Measurements from ENCODE around the gene HABP2. TPM values are rescaled to one million over a fixed set of nuclear protein-coding genes. Genes with fewer than 3 reads are reported as not detected.

Gene HABP2
- total RNA-seq, 1 donor from 2014 or later, result not detected

DNA sequence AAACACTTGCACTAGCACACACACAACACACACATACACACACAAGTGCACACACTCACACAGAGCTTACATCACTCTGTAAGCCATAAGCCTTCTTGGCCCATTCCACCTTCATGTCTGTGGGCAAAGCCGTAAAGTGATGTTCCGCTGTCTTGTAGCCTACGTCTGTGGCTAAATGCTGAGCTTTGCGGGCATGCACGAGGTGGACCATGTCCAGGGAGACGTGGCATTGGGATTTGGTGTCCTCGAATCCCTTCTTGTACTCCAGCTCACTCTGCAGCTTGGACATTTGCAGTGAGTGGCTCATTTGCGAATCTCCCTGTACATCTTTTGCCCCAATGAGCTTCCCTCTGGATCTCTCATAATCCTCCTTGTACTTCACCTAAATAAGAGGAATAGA lies 68.9 kb downstream of the HABP2 start:
- Histone ChIP-seq H4K20me1 (ENCODE audit: insufficient read depth, low read length) (no peaks in the 10 kb centered on the region), H3K36me3 (ENCODE audit: insufficient read depth, low read length) (no peaks in the 10 kb centered on the region), H3K4me3 (ENCODE audit: insufficient read depth, low read depth, low read length) (no peak overlapping the region), H3K79me2 (ENCODE audit: insufficient read depth, low read length) (no peaks in the 10 kb centered on the region), H3K27ac (ENCODE audit: low read depth, low read length) (no peak overlapping the region), H3K27me3 (ENCODE audit: insufficient read depth, low read length) (peaks cover 30% of the 10 kb centered on the region), H2AFZ (ENCODE audit: low read depth, low read length) (no peak overlapping the region), H3K4me1 (ENCODE audit: insufficient read depth, low read length) (no peaks in the 10 kb centered on the region), H3K4me2 (ENCODE audit: low read length) (no peak overlapping the region), H3K9me3 (ENCODE audit: insufficient read depth, low read depth, low read length) (no peaks in the 10 kb centered on the region), H3K9ac (ENCODE audit: low read length) (no peak overlapping the region)
- Mint-ChIP-seq H3K36me3 (ENCODE audit: low read depth, unreplicated experiment) (peaks cover 2% of the 10 kb centered on the region), H3K27ac (ENCODE audit: unreplicated experiment) (no peak overlapping the region), H3K4me3 (ENCODE audit: unreplicated experiment) (no peak overlapping the region), H3K4me1 (ENCODE audit: low read depth, unreplicated experiment) (no peaks in the 10 kb centered on the region), H3K9me3 (ENCODE audit: unreplicated experiment) (no peaks in the 10 kb centered on the region), H3K27me3 (ENCODE audit: low read depth, unreplicated experiment) (peaks cover 69% of the 10 kb centered on the region)
- TF ChIP-seq, protein P1, sequence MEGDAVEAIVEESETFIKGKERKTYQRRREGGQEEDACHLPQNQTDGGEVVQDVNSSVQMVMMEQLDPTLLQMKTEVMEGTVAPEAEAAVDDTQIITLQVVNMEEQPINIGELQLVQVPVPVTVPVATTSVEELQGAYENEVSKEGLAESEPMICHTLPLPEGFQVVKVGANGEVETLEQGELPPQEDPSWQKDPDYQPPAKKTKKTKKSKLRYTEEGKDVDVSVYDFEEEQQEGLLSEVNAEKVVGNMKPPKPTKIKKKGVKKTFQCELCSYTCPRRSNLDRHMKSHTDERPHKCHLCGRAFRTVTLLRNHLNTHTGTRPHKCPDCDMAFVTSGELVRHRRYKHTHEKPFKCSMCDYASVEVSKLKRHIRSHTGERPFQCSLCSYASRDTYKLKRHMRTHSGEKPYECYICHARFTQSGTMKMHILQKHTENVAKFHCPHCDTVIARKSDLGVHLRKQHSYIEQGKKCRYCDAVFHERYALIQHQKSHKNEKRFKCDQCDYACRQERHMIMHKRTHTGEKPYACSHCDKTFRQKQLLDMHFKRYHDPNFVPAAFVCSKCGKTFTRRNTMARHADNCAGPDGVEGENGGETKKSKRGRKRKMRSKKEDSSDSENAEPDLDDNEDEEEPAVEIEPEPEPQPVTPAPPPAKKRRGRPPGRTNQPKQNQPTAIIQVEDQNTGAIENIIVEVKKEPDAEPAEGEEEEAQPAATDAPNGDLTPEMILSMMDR (IDR thresholded peaks at IDR 0.05; ENCODE audit: insufficient read depth, low read depth, low read length), result no peak
- no peak for TF ChIP-seq EZH2 (IDR thresholded peaks at IDR 0.05; ENCODE audit: insufficient read depth, low read length)
- no peak for DNase-seq (ENCODE audit: low read depth)
- no peak for FAIRE-seq

DNA sequence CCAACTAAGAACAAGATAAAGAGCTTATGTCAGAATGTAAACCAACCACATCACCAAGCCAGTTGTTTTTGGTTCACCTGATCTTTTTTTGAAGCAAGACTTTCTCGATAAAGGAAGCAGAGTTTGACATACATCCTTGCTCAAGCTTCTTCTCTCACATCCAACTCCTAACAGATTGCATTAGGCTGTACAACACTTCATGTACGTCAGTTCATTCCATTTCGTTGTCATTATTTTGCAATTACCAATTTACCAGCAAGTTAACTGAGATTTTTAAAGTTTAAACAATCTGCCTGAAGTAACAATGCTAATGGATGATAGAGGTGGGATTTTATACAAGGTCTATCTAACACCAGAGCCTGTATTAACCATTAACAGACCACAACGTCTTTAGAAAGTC lies 70.0 kb downstream of the HABP2 start:
- peaks cover 32% of the 10 kb centered on the region for H3K27me3 ChIP-seq (ENCODE audit: insufficient read depth, low read length)
- H3K4me3 ChIP-seq (ENCODE audit: insufficient read depth, low read depth, low read length), result no peak overlapping the region
- H3K4me3 Mint-ChIP-seq (ENCODE audit: unreplicated experiment), result no peak overlapping the region
- no peak overlapping the region for H3K4me2 ChIP-seq (ENCODE audit: low read length)
- peaks cover 2% of the 10 kb centered on the region for H3K9me3 Mint-ChIP-seq (ENCODE audit: unreplicated experiment)
- peaks cover 2% of the 10 kb centered on the region for H3K36me3 Mint-ChIP-seq (ENCODE audit: low read depth, unreplicated experiment)
- no peak overlapping the region for H2AFZ ChIP-seq (ENCODE audit: low read depth, low read length)
- H3K4me1 ChIP-seq (ENCODE audit: insufficient read depth, low read length), result no peaks in the 10 kb centered on the region
- H3K9me3 ChIP-seq (ENCODE audit: insufficient read depth, low read depth, low read length), result no peaks in the 10 kb centered on the region
- DNase-seq (ENCODE audit: low read depth) (no peak), FAIRE-seq (no peak)
- H4K20me1 ChIP-seq (ENCODE audit: insufficient read depth, low read length), result no peaks in the 10 kb centered on the region
- H3K9ac ChIP-seq (ENCODE audit: low read length), result no peak overlapping the region
- no peak overlapping the region for H3K27ac ChIP-seq (ENCODE audit: low read depth, low read length)
- H3K4me1 Mint-ChIP-seq (ENCODE audit: low read depth, unreplicated experiment), result peaks cover 5% of the 10 kb centered on the region
- H3K36me3 ChIP-seq (ENCODE audit: insufficient read depth, low read length), result no peaks in the 10 kb centered on the region
- H3K79me2 ChIP-seq (ENCODE audit: insufficient read depth, low read length), result no peaks in the 10 kb centered on the region
- peaks cover 58% of the 10 kb centered on the region for H3K27me3 Mint-ChIP-seq (ENCODE audit: low read depth, unreplicated experiment)
- TF ChIP-seq, protein P1 (IDR thresholded peaks at IDR 0.05; ENCODE audit: insufficient read depth, low read depth, low read length), result no peak
- no peak for TF ChIP-seq EZH2 (IDR thresholded peaks at IDR 0.05; ENCODE audit: insufficient read depth, low read length)
- no peak overlapping the region for H3K27ac Mint-ChIP-seq (ENCODE audit: unreplicated experiment)

DNA sequence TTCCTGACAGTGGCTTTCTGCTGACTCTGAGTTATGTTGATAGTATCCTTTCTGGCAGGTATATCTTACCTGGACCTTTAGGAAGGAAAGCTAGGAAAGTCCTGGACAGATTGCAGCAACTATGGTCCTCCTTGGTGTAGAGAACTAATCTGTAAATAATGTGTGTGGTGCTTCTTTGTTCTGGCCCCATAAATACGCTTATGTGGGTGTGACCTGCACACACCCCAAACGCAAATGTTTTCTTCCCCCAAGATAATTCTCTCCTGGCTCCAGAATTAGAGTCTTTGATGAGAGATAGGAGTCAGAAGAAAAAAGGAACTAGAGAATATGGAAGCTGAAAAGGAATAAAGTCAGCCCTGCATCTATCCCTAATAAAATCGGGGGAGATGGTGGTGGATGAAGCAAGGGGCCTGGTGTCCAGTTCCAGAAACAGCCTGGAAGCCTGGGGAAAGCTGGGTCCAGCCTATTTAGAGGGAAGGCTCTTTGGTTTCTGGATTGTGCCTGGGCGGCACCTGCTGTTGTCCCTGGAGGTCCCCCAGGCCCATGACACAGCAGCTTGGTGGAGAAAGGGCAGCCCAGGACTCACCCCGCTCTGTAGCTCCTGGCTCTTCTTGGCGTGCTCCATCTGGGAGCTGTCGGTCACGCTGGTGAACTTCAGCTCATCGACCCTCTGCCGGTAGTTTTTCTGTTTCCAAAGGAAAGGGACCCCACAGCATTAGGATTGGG lies 72.8 kb downstream of the HABP2 start:
- no peaks in the 10 kb centered on the region for H3K79me2 ChIP-seq (ENCODE audit: insufficient read depth, low read length)
- H3K27me3 ChIP-seq (ENCODE audit: insufficient read depth, low read length), result peaks cover 26% of the 10 kb centered on the region
- no peak overlapping the region for H3K4me3 ChIP-seq (ENCODE audit: insufficient read depth, low read depth, low read length)
- Mint-ChIP-seq H3K9me3 (ENCODE audit: unreplicated experiment) (peaks cover 3% of the 10 kb centered on the region), H3K36me3 (ENCODE audit: low read depth, unreplicated experiment) (peaks cover 2% of the 10 kb centered on the region), H3K27ac (ENCODE audit: unreplicated experiment) (no peak overlapping the region), H3K27me3 (ENCODE audit: low read depth, unreplicated experiment) (peaks cover 44% of the 10 kb centered on the region), H3K4me3 (ENCODE audit: unreplicated experiment) (no peak overlapping the region), H3K4me1 (ENCODE audit: low read depth, unreplicated experiment) (peaks cover 5% of the 10 kb centered on the region)
- H3K9ac ChIP-seq (ENCODE audit: low read length), result no peak overlapping the region
- FAIRE-seq (no peak), DNase-seq (ENCODE audit: low read depth) (no peak)
- no peak overlapping the region for H3K4me2 ChIP-seq (ENCODE audit: low read length)
- H3K36me3 ChIP-seq (ENCODE audit: insufficient read depth, low read length), result no peaks in the 10 kb centered on the region
- no peaks in the 10 kb centered on the region for H4K20me1 ChIP-seq (ENCODE audit: insufficient read depth, low read length)
- TF ChIP-seq, protein P1 (IDR thresholded peaks at IDR 0.05; ENCODE audit: insufficient read depth, low read depth, low read length), result no peak
- no peak for TF ChIP-seq EZH2 (IDR thresholded peaks at IDR 0.05; ENCODE audit: insufficient read depth, low read length)
- H3K9me3 ChIP-seq (ENCODE audit: insufficient read depth, low read depth, low read length), result no peaks in the 10 kb centered on the region
- no peak overlapping the region for H2AFZ ChIP-seq (ENCODE audit: low read depth, low read length)
- no peak overlapping the region for H3K27ac ChIP-seq (ENCODE audit: low read depth, low read length)
- H3K4me1 ChIP-seq (ENCODE audit: insufficient read depth, low read length), result no peaks in the 10 kb centered on the region

Data from astrocyte (in vitro differentiated cells and primary cell).